Gastrocnemius medialis (tissue), 4 donors: ENCODE results near the gene LDAH.

Experiments used
- CTCF ChIP-seq, 5 experiments: fragments of 450-650 bp in 3 of 5; fragments of 200-600 bp in 2 of 5; sonication (generic) in 2 of 5; IDR thresholded peaks in 4 of 5; conservative IDR thresholded peaks in 1 of 5; 1 replicate in 4 of 5; 2 replicates in 1 of 5; pipeline ENCODE4 v1.5.1; 2016 to 2019; ENCODE audit warnings: antibody characterized with exemption in 5 of 5, mild to moderate bottlenecking in 3 of 5, moderate library complexity in 3 of 5
- POLR2A ChIP-seq, 2 donors: fragments of 450-650 bp; IDR thresholded peaks; one replicate each; pipeline ENCODE4 v1.6.1; 2017; ENCODE audit warnings: antibody characterized with exemption in 2 of 2, mild to moderate bottlenecking in 2 of 2, moderate library complexity in 2 of 2

- TF ChIP-seq POLR2A (IDR thresholded peaks at IDR 0.05) (no peak), CTCF (IDR thresholded peaks at IDR 0.05 in 4 of 5, conservative IDR thresholded peaks at IDR 0.05 in 1 of 5) (no peak)
Measured at GRCh38 chr2:20797096-20797495, 25.8 kb downstream of the LDAH start.
